Liver (tissue), 2 donors: ENCODE data around the gene ARAP2.

ENCODE experiments used
- TF ChIP-seq, protein P1 (sequence below): fragments of 150-350 bp; IDR thresholded peaks from 2 replicates; pipeline ENCODE4 v1.5.1; 2017; ENCODE audit warnings: improper control_type of control experiment, low read depth, low read length; ENCODE audit not compliant: missing input control
- TF ChIP-seq, protein P2 (sequence below): IDR thresholded peaks from 2 replicates; pipeline ENCODE4 v1.6.1; 2016; ENCODE audit warnings: antibody characterized with exemption
- donor health status: healthy.

DNA sequence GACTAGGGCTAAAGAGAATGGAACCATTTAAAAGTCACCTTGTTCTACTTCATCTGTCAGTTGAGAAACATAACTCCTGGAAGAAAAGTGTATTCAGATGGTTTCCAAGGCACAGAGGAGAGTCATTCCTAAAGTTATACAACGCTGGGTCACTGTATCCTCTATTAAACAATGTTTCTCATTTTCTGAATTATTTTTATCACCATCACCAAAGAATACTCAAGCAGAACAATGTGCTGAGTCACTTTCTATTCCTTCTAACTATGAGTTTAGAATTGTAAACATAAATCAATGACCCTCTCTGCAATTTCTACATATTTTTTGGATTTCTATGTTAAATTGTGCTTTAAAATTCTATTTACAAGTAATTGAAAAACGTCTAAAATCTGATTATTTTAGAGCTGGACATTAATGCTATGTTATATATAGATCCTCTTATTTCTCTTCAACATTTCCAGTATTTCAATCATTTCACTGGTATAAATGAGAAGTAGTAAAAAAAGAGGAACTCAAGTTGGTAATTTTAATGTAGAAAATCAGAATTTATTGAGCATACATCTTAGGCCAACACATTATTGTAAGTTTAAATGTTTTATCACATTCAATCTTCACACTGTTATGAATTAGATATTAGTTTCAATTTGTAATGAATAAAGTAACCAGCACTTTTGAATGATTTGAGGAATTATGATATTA is 44.6 kb upstream of the ARAP2 start:
- TF ChIP-seq, protein P1, sequence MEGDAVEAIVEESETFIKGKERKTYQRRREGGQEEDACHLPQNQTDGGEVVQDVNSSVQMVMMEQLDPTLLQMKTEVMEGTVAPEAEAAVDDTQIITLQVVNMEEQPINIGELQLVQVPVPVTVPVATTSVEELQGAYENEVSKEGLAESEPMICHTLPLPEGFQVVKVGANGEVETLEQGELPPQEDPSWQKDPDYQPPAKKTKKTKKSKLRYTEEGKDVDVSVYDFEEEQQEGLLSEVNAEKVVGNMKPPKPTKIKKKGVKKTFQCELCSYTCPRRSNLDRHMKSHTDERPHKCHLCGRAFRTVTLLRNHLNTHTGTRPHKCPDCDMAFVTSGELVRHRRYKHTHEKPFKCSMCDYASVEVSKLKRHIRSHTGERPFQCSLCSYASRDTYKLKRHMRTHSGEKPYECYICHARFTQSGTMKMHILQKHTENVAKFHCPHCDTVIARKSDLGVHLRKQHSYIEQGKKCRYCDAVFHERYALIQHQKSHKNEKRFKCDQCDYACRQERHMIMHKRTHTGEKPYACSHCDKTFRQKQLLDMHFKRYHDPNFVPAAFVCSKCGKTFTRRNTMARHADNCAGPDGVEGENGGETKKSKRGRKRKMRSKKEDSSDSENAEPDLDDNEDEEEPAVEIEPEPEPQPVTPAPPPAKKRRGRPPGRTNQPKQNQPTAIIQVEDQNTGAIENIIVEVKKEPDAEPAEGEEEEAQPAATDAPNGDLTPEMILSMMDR, result no peak
- TF ChIP-seq, protein P2, sequence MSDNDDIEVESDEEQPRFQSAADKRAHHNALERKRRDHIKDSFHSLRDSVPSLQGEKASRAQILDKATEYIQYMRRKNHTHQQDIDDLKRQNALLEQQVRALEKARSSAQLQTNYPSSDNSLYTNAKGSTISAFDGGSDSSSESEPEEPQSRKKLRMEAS, result no peak
